A549 (cell line): ENCODE measurements around the gene BMP5.

ENCODE experiments used
- TF ChIP-seq, protein P1 (sequence below): fragments of 450-650 bp; IDR thresholded peaks from 2 replicates; pipeline ENCODE4 v1.6.1; 2014; ENCODE audit warnings: antibody characterized with exemption
- TF ChIP-seq, protein P2 (sequence below): fragments of >200 bp; sonication (Bioruptor Twin); formaldehyde crosslinking; IDR thresholded peaks from 3 replicates; pipeline ENCODE4 v1.5.1; 2016

DNA sequence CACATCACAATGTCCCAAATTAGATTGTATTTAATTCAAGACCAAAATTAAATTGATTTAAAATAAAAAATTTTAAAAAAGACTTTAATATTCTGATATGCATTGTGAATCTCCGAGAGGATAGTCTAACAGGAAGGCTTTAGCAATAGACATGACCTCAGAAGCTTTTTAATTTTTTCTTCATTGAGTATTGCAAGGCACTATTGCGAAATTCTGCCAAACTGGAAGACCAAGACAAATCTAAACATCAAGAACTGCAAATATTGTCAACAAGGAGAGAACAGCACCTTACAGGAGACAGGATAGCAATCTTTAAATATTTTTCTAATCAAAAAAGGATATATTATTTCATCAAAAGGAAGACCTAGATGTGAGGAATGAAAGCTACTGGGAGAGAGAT, 56.9 kb downstream of the BMP5 start:
- TF ChIP-seq, protein P1, sequence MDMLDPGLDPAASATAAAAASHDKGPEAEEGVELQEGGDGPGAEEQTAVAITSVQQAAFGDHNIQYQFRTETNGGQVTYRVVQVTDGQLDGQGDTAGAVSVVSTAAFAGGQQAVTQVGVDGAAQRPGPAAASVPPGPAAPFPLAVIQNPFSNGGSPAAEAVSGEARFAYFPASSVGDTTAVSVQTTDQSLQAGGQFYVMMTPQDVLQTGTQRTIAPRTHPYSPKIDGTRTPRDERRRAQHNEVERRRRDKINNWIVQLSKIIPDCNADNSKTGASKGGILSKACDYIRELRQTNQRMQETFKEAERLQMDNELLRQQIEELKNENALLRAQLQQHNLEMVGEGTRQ: no peak
- TF ChIP-seq, protein P2, sequence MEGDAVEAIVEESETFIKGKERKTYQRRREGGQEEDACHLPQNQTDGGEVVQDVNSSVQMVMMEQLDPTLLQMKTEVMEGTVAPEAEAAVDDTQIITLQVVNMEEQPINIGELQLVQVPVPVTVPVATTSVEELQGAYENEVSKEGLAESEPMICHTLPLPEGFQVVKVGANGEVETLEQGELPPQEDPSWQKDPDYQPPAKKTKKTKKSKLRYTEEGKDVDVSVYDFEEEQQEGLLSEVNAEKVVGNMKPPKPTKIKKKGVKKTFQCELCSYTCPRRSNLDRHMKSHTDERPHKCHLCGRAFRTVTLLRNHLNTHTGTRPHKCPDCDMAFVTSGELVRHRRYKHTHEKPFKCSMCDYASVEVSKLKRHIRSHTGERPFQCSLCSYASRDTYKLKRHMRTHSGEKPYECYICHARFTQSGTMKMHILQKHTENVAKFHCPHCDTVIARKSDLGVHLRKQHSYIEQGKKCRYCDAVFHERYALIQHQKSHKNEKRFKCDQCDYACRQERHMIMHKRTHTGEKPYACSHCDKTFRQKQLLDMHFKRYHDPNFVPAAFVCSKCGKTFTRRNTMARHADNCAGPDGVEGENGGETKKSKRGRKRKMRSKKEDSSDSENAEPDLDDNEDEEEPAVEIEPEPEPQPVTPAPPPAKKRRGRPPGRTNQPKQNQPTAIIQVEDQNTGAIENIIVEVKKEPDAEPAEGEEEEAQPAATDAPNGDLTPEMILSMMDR: no peak
